ENCODE data around the gene AGT.
A peak's percentile ranks its signal among the peaks of the same experiment; 100 is the strongest.

Gene AGT

DNA sequence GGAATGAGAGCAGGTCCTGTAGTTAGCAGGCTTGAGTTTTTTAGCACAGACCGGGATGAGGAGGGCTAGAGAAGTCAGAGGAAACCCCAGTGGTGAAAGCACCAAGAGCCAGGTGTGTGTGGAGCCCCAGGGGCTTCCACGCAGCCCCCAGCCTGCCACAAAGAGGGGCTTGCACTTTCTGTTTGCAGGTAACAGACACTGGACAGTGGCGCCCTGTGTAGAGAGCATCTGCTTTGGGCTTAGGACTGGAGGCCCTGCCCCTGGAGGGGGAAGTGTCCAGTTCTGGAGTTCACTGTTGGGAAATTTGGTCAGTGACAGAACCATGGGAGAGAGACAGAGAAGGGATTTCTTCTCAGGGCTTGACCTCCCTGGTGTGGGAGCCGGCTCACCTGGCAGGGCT, 19.5 kb downstream of the AGT start:
- H3K4me2 ChIP-seq (ENCODE audit: insufficient read depth, low read length, poor library complexity, severe bottlenecking), result no peak overlapping the region
- H2BK120ac ChIP-seq (ENCODE audit: low read depth, low read length), result no peak overlapping the region
- no peak overlapping the region for H4K8ac ChIP-seq (ENCODE audit: low read depth, low read length)
- no peak overlapping the region for H3K27ac ChIP-seq (replicated peaks; ENCODE audit: low read length)
- H3K27me3 ChIP-seq (ENCODE audit: control insufficient read depth in 3 of 3, insufficient read depth in 3 of 3, low read depth in 1 of 3, low read length in 3 of 3), result no peaks in the 10 kb centered on the region
- no peak overlapping the region for H2BK5ac ChIP-seq (ENCODE audit: low read length)
- no peak overlapping the region for H3K14ac ChIP-seq (ENCODE audit: low read length)
- no peak overlapping the region for H3K4me3 ChIP-seq (ENCODE audit: low read length in 2 of 2)
- DNase-seq (ENCODE audit: low spot score), result no peak
- no peaks in the 10 kb centered on the region for H3K9me3 ChIP-seq (replicated peaks in 1 of 2; ENCODE audit: control insufficient read depth in 2 of 2, insufficient read depth in 1 of 2, low read depth in 1 of 2, low read length in 2 of 2)
- peaks cover 16 to 54% of the 10 kb centered on the region in 2 donors for H3K36me3 ChIP-seq (replicated peaks in 1 of 2; ENCODE audit: control insufficient read depth in 2 of 2, insufficient read depth in 2 of 2, low read length in 2 of 2)
- H4K91ac ChIP-seq (ENCODE audit: low read depth, low read length, poor library complexity), result no peak overlapping the region
- H3K4me1 ChIP-seq (ENCODE audit: control insufficient read depth in 2 of 2, insufficient read depth in 1 of 2, low read depth in 1 of 2, low read length in 2 of 2), result peaks cover 0 to 6% of the 10 kb centered on the region in 2 donors
- H3K23ac ChIP-seq (ENCODE audit: low read depth, low read length, poor library complexity), result peak overlapping the region; percentile 77
- H2BK15ac ChIP-seq (ENCODE audit: low read length), result no peak overlapping the region
- no peak overlapping the region for H3K18ac ChIP-seq (ENCODE audit: low read length)
- no peak overlapping the region for H2AK5ac ChIP-seq (ENCODE audit: low read depth, low read length)
- H3K9ac ChIP-seq (ENCODE audit: low read depth, low read length, poor library complexity), result no peak overlapping the region
- WGBS, 2 donors (ENCODE audit: extremely low coverage in 2 of 2, insufficient read length in 2 of 2, insufficient replicate concordance in 1 of 2), result no CpG with 5 or more reads among the region's 4 CpGs
- no peaks in the 10 kb centered on the region for H3K79me1 ChIP-seq (ENCODE audit: low read depth, low read length)
- no peak overlapping the region for H3K4ac ChIP-seq (ENCODE audit: low read length)
- no peak overlapping the region for H2BK12ac ChIP-seq (ENCODE audit: low read length)
- H2AFZ ChIP-seq (ENCODE audit: low read length), result no peak overlapping the region

DNA sequence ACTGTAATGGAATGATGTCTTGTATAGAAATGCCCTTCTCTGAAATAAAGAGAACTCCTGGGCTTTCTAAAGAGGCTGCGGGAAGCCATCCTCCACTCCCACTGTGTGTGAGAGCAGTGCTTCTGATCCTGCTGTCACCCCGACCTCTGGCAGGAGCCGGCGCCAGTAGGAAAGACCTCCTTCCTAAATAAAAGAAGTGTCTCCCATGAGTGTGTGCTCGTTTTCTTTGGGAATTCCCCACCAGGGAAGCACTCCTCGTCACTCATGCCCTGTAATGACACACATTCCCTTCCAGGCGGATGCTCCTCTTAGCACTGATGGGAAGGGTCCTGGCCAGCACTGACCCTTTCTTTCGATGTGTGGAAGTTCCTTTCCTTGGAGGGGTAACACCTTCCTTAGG, 20.1 kb downstream of the AGT start:
- H3K4ac ChIP-seq (ENCODE audit: low read length), result no peak overlapping the region

DNA sequence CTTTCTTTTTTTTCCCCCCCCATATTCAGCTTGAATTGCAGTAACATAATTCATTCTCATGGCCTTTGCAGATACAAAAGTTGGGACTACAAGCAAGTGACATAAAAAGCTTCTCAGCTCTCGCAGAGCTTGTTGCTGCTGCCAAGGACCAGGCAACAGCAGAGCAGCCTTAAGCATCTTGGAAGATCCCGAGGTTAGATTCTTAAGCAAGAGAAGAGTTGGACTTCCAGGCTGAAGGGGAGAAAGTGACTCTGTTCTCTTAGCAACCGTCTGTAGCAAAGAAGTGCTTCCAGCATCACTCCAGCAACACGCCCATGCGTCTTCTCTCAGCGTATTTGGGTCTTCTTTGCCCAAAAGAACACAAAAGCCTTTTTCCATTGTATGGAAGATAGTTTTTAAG, 20.7 kb downstream of the AGT start:
- no peaks in the 10 kb centered on the region for H3K79me1 ChIP-seq (ENCODE audit: low read depth, low read length)
- peaks cover 20 to 66% of the 10 kb centered on the region in 2 donors for H3K36me3 ChIP-seq (replicated peaks in 1 of 2; ENCODE audit: control insufficient read depth in 2 of 2, insufficient read depth in 2 of 2, low read length in 2 of 2)
- H3K23ac ChIP-seq (ENCODE audit: low read depth, low read length, poor library complexity), result no peak overlapping the region
- no peak overlapping the region for H3K4me3 ChIP-seq (ENCODE audit: low read length in 2 of 2)
- H2BK15ac ChIP-seq (ENCODE audit: low read length), result no peak overlapping the region
- H3K9ac ChIP-seq (ENCODE audit: low read depth, low read length, poor library complexity), result no peak overlapping the region
- H4K91ac ChIP-seq (ENCODE audit: low read depth, low read length, poor library complexity), result no peak overlapping the region
- no peak overlapping the region for H3K14ac ChIP-seq (ENCODE audit: low read length)
- no peaks in the 10 kb centered on the region for H3K27me3 ChIP-seq (ENCODE audit: control insufficient read depth in 3 of 3, insufficient read depth in 3 of 3, low read depth in 1 of 3, low read length in 3 of 3)
- H2AK5ac ChIP-seq (ENCODE audit: low read depth, low read length), result no peak overlapping the region
- no peak overlapping the region for H4K8ac ChIP-seq (ENCODE audit: low read depth, low read length)
- H3K4me2 ChIP-seq (ENCODE audit: insufficient read depth, low read length, poor library complexity, severe bottlenecking), result no peak overlapping the region
- no peak overlapping the region for H3K18ac ChIP-seq (ENCODE audit: low read length)
- no peak overlapping the region for H2AFZ ChIP-seq (ENCODE audit: low read length)
- WGBS, 2 donors (ENCODE audit: extremely low coverage in 2 of 2, insufficient read length in 2 of 2, insufficient replicate concordance in 1 of 2), result no CpG with 5 or more reads among the region's 6 CpGs
- DNase-seq (ENCODE audit: low spot score), result no peak
- no peak overlapping the region for H3K4ac ChIP-seq (ENCODE audit: low read length)
- no peak overlapping the region for H2BK12ac ChIP-seq (ENCODE audit: low read length)
- no peak overlapping the region for H3K27ac ChIP-seq (replicated peaks; ENCODE audit: low read length)
- no peaks in the 10 kb centered on the region for H3K9me3 ChIP-seq (replicated peaks in 1 of 2; ENCODE audit: control insufficient read depth in 2 of 2, insufficient read depth in 1 of 2, low read depth in 1 of 2, low read length in 2 of 2)
- no peak overlapping the region for H2BK120ac ChIP-seq (ENCODE audit: low read depth, low read length)
- H2BK5ac ChIP-seq (ENCODE audit: low read length), result no peak overlapping the region
- H3K4me1 ChIP-seq (ENCODE audit: control insufficient read depth in 2 of 2, insufficient read depth in 1 of 2, low read depth in 1 of 2, low read length in 2 of 2), result peaks cover 0 to 6% of the 10 kb centered on the region in 2 donors

More for the DNA sequence above, 20.1 kb downstream of the AGT start:
- Histone ChIP-seq H3K23ac (ENCODE audit: low read depth, low read length, poor library complexity) (no peak overlapping the region), H3K79me1 (ENCODE audit: low read depth, low read length) (no peaks in the 10 kb centered on the region), H3K14ac (ENCODE audit: low read length) (no peak overlapping the region), H3K4me3 (ENCODE audit: low read length in 2 of 2) (no peak overlapping the region), H2BK120ac (ENCODE audit: low read depth, low read length) (no peak overlapping the region), H2AK5ac (ENCODE audit: low read depth, low read length) (no peak overlapping the region), H3K18ac (ENCODE audit: low read length) (no peak overlapping the region), H4K91ac (ENCODE audit: low read depth, low read length, poor library complexity) (no peak overlapping the region), H3K9me3 (replicated peaks in 1 of 2; ENCODE audit: control insufficient read depth in 2 of 2, insufficient read depth in 1 of 2, low read depth in 1 of 2, low read length in 2 of 2) (no peaks in the 10 kb centered on the region), H3K27ac (replicated peaks; ENCODE audit: low read length) (no peak overlapping the region), H2BK5ac (ENCODE audit: low read length) (no peak overlapping the region), H4K8ac (ENCODE audit: low read depth, low read length) (no peak overlapping the region), H3K4me1 (ENCODE audit: control insufficient read depth in 2 of 2, insufficient read depth in 1 of 2, low read depth in 1 of 2, low read length in 2 of 2) (peaks cover 0 to 6% of the 10 kb centered on the region in 2 donors), H3K27me3 (ENCODE audit: control insufficient read depth in 3 of 3, insufficient read depth in 3 of 3, low read depth in 1 of 3, low read length in 3 of 3) (no peaks in the 10 kb centered on the region), H3K4me2 (ENCODE audit: insufficient read depth, low read length, poor library complexity, severe bottlenecking) (no peak overlapping the region), H2BK12ac (ENCODE audit: low read length) (no peak overlapping the region), H3K36me3 (replicated peaks in 1 of 2; ENCODE audit: control insufficient read depth in 2 of 2, insufficient read depth in 2 of 2, low read length in 2 of 2) (peaks cover 16 to 60% of the 10 kb centered on the region in 2 donors), H2BK15ac (ENCODE audit: low read length) (no peak overlapping the region), H2AFZ (ENCODE audit: low read length) (no peak overlapping the region), H3K9ac (ENCODE audit: low read depth, low read length, poor library complexity) (no peak overlapping the region)
- no peak for DNase-seq (ENCODE audit: low spot score)
- no CpG with 5 or more reads among the region's 8 CpGs for WGBS, 2 donors (ENCODE audit: extremely low coverage in 2 of 2, insufficient read length in 2 of 2, insufficient replicate concordance in 1 of 2)

DNA sequence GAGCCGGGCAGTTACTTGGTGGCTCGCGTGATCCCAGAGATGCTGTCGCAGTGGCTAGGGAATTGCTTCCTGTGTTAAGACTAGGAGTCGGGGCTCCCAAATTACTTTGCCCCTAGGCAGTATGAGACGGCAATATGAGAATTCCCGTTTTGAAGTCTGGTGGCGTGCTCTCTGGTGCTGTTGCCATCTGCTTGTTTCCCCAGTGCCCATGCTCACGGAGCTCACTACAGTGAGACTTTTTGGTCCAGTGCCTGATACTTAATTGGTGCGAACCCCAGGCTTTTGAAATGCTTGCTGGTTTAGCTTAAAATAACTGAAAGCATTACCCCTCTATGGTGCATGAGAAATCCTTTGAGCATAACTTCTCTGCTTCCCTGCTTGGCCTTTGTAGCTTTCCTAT, 22.3 kb downstream of the AGT start:
- no peak for DNase-seq (ENCODE audit: low spot score)
- H3K23ac ChIP-seq (ENCODE audit: low read depth, low read length, poor library complexity), result no peak overlapping the region
- no CpG with 5 or more reads among the region's 10 CpGs for WGBS, 2 donors (ENCODE audit: extremely low coverage in 2 of 2, insufficient read length in 2 of 2, insufficient replicate concordance in 1 of 2)

More for the DNA sequence above, 22.3 kb downstream of the AGT start:
- Histone ChIP-seq H3K79me1 (ENCODE audit: low read depth, low read length) (no peaks in the 10 kb centered on the region), H2BK12ac (ENCODE audit: low read length) (no peak overlapping the region), H3K18ac (ENCODE audit: low read length) (no peak overlapping the region), H3K4ac (ENCODE audit: low read length) (no peak overlapping the region), H3K9ac (ENCODE audit: low read depth, low read length, poor library complexity) (no peak overlapping the region), H2AK5ac (ENCODE audit: low read depth, low read length) (no peak overlapping the region), H3K14ac (ENCODE audit: low read length) (no peak overlapping the region), H2BK5ac (ENCODE audit: low read length) (no peak overlapping the region), H3K27ac (replicated peaks; ENCODE audit: low read length) (no peak overlapping the region), H3K9me3 (replicated peaks in 1 of 2; ENCODE audit: control insufficient read depth in 2 of 2, insufficient read depth in 1 of 2, low read depth in 1 of 2, low read length in 2 of 2) (no peaks in the 10 kb centered on the region), H3K4me3 (ENCODE audit: low read length in 2 of 2) (no peak overlapping the region), H4K8ac (ENCODE audit: low read depth, low read length) (no peak overlapping the region), H3K4me1 (ENCODE audit: control insufficient read depth in 2 of 2, insufficient read depth in 1 of 2, low read depth in 1 of 2, low read length in 2 of 2) (peaks cover 0 to 6% of the 10 kb centered on the region in 2 donors), H2AFZ (ENCODE audit: low read length) (no peak overlapping the region), H2BK120ac (ENCODE audit: low read depth, low read length) (no peak overlapping the region), H3K27me3 (ENCODE audit: control insufficient read depth in 3 of 3, insufficient read depth in 3 of 3, low read depth in 1 of 3, low read length in 3 of 3) (no peaks in the 10 kb centered on the region), H3K4me2 (ENCODE audit: insufficient read depth, low read length, poor library complexity, severe bottlenecking) (no peak overlapping the region), H4K91ac (ENCODE audit: low read depth, low read length, poor library complexity) (no peak overlapping the region), H3K36me3 (replicated peaks in 1 of 2; ENCODE audit: control insufficient read depth in 2 of 2, insufficient read depth in 2 of 2, low read length in 2 of 2) (peaks cover 25 to 82% of the 10 kb centered on the region in 2 donors), H2BK15ac (ENCODE audit: low read length) (no peak overlapping the region)

All from neuronal stem cell (in vitro differentiated cells).